Tibial nerve (tissue), 3 donors: ENCODE results near the gene SPAG8.

Experiments
- CTCF ChIP-seq, 5 experiments: fragments of 200-600 bp in 3 of 5; fragments of 450-650 bp in 2 of 5; sonication (generic) in 3 of 5; IDR thresholded peaks; one replicate each; pipeline ENCODE4 v1.5.1; 2016 to 2019; ENCODE audit warnings: antibody characterized with exemption in 5 of 5, mild to moderate bottlenecking in 3 of 5, moderate library complexity in 2 of 5
- POLR2A ChIP-seq, 2 donors: fragments of 450-650 bp; IDR thresholded peaks; one replicate each; pipeline ENCODE4 v1.6.1; 2017; ENCODE audit warnings: antibody characterized with exemption in 2 of 2, mild to moderate bottlenecking in 2 of 2, moderate library complexity in 2 of 2

- TF ChIP-seq CTCF (IDR thresholded peaks at IDR 0.05) (no peak), POLR2A (IDR thresholded peaks at IDR 0.05) (no peak)
Measured at GRCh38 chr9:35810122-35810521, 1.9 kb downstream of the SPAG8 start.
